Aorta (tissue), 5 donors: Measurements from ENCODE around the gene ERCC6L2. TPM values are rescaled to one million over a fixed set of nuclear protein-coding genes. Genes with fewer than 3 reads are reported as not detected.

ENCODE experiments used
- ATAC-seq: fragments of 200-7000 bp; cut with Tn5 transposase; one replicate; pipeline ENCODE4 v1.9.1; 2022; ENCODE audit warnings: moderate library complexity; ENCODE audit not compliant: low FRiP score
- DNase-seq, 2 donors: peaks; one replicate each; pipeline ENCODE4 v3.0.0-alpha.2; 2020
- H3K27ac ChIP-seq, 2 donors: one replicate each; pipeline ENCODE4 v1.5.1; 2013; ENCODE audit warnings: low read length in 2 of 2, mild to moderate bottlenecking in 2 of 2, moderate library complexity in 2 of 2, control low read depth in 1 of 2, inconsistent platforms in 1 of 2, low read depth in 1 of 2
- H3K27me3 ChIP-seq, 2 donors: one replicate each; pipeline ENCODE4 v1.6.1; 2013; ENCODE audit warnings: control low read depth in 1 of 2, low read length in 1 of 2, mild to moderate bottlenecking in 1 of 2, moderate library complexity in 1 of 2; ENCODE audit not compliant: insufficient read depth in 2 of 2, control insufficient read depth in 1 of 2
- H3K36me3 ChIP-seq, 2 donors: one replicate each; pipeline ENCODE4 v1.6.1; 2013; ENCODE audit warnings: control low read depth in 1 of 2, low read length in 1 of 2, mild to moderate bottlenecking in 1 of 2; ENCODE audit not compliant: insufficient read depth in 2 of 2, control insufficient read depth in 1 of 2
- H3K4me1 ChIP-seq, 2 donors: one replicate each; pipeline ENCODE4 v1.6.1; 2013; ENCODE audit warnings: low read length in 2 of 2, control low read depth in 1 of 2, mild to moderate bottlenecking in 1 of 2, moderate library complexity in 1 of 2; ENCODE audit not compliant: insufficient read depth in 2 of 2, control insufficient read depth in 1 of 2
- H3K4me3 ChIP-seq, 2 donors: one replicate each; pipeline ENCODE4 v1.5.1; 2013; ENCODE audit warnings: low read length in 2 of 2, control low read depth in 1 of 2, mild to moderate bottlenecking in 1 of 2
- H3K9me3 ChIP-seq: one replicate; pipeline ENCODE4 v1.6.1; 2013; ENCODE audit warnings: mild to moderate bottlenecking, low read length; ENCODE audit not compliant: control insufficient read depth
- whole genome bisulfite sequencing, 2 donors: extraction: QIAGEN DNeasy Blood & Tissue Kit; methylation state at CpG; one replicate each; pipeline ENCODE4 v1.1.7; 2013; 5-methylcytosine and 5-hydroxymethylcytosine counted together
- intact Hi-C, 2 donors: fragments of 100-400 bp; cut with DNase I; formaldehyde crosslinking; loops; one replicate each; pipeline versions ENCODE4 v1.14.2 to v1.15.0; 2022
- polyA plus RNA-seq, 2 donors: library from polyadenylated mRNA; stranded (reverse); fragments of 200-250 nt; gene quantifications; one replicate each; pipeline ENCODE4 v1.2.3, GENCODE V29; 2013
- total RNA-seq, 2 donors: library from RNA; stranded (reverse); fragmentation: NEBNext Ultra II Directional; extraction: Animal tissue kit (Norgen Biotek cat#: 25700); gene quantifications; one replicate each; pipeline ENCODE4 v1.2.1, GENCODE V29; 2021
- donor health status: healthy with polysubstance abuse.
- donor health status: Bipolar disorder and iron deficiency.
- donor health status: DM: no; HTN: no; CAD: no.
- donor health status: DM: no; HTN: no; CAD: no.
- donor health status: DM: yes; HTN: yes; CAD: no.

ERCC6L2 gene
- total and polyA plus RNA-seq, 4 donors, result 3.0 to 54.5 (median 28.7) TPM

DNA sequence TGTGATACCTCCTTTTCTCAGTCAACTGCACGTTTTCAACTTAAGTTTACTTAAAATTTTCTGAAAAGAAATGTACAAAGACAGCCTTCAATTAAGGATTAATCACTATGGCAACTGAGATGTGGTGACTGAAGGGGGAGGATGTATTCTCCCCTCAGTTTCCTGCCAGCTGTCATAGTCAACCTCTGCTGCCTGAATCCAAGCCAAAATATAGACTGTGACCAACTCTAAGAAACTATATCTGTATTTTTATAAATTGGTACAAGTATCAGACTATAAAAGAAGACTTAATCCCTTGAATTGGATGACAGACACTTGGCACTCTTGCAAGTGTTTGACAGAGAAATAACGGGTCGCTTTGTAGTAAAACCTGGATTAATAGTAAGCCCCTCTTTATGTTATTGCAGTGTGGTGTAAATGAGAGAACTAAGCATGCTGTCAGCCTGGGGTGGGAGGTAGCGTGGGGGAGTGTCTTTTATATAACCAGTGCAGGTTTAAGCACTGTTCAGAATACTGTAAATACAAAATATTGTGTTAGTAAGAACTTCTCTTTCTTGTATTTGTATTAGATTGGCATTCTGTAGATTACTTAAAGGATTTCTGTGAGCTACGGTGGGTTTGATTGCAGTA is 106.4 kb downstream of the ERCC6L2 start:
- ATAC-seq, result no peak
- DNase-seq, result no peak
- Histone ChIP-seq H3K27me3 (no peaks in the 10 kb centered on the region), H3K36me3 (no peaks in the 10 kb centered on the region), H3K9me3 (no peaks in the 10 kb centered on the region), H3K27ac (no peak overlapping the region), H3K4me1 (no peaks in the 10 kb centered on the region), H3K4me3 (no peak overlapping the region)
- intact Hi-C loops, result no loop called here
- WGBS, 2 donors, result 68 to 71% methylated on average over 5 of the region's 5 CpGs

DNA sequence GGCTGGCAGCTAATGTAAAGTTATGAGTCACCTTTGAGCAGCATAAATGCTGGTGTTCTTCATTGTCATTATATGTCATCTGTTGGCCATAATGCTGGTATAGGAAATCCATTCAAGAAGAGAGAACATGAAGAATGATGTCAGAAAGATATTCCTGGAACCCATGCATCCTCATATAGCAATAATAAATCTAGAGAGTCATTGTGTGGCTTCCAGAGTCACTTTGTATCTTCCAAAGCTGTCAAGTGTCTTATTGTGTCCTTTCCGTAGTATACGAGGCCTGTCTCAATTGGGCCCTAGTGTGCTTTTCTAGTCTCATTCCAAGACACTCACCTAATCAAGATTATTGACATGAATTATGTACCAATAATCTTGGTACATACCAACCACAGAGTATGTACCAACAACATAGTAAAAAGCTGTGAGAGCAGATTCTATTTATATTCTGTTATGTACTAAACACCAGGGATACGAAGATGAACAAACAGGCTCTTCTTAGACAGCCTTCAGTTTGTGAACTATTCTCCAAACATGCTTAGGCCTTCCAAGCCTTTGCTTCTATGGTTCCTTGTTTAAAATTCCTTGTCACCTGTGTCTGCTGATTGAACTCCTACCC is 110.1 kb downstream of the ERCC6L2 start:
- ATAC-seq, result no peak
- H3K4me3 ChIP-seq, result no peak overlapping the region
- H3K9me3 ChIP-seq, result no peaks in the 10 kb centered on the region
- H3K36me3 ChIP-seq, result no peaks in the 10 kb centered on the region
- H3K27me3 ChIP-seq, result no peaks in the 10 kb centered on the region
- intact Hi-C loops, result no loop called here
- WGBS, 2 donors, result 96 to 99% methylated on average over 3 of the region's 3 CpGs
- no peaks in the 10 kb centered on the region for H3K4me1 ChIP-seq
- no peak overlapping the region for H3K27ac ChIP-seq
- DNase-seq, result no peak

GRCh38 chr9:95989297-95989696 is 113.8 kb downstream of the ERCC6L2 start:
- ATAC-seq (no peak), DNase-seq (no peak)
- Histone ChIP-seq H3K4me3 (no peak overlapping the region), H3K27me3 (no peaks in the 10 kb centered on the region), H3K36me3 (no peaks in the 10 kb centered on the region), H3K4me1 (no peaks in the 10 kb centered on the region), H3K9me3 (no peaks in the 10 kb centered on the region), H3K27ac (no peak overlapping the region)
- 98 to 100% methylated on average over 1 of the region's 1 CpG for WGBS, 2 donors
- intact Hi-C loops, result no loop called here

GRCh38 chr9:95991326-95991725 is 115.8 kb downstream of the ERCC6L2 start:
- DNase-seq, result no peak
- intact Hi-C loops, result no loop called here
- no peaks in the 10 kb centered on the region for H3K4me1 ChIP-seq
- 95 to 98% methylated on average over 1 of the region's 1 CpG for WGBS, 2 donors
- H3K36me3 ChIP-seq, result no peaks in the 10 kb centered on the region
- ATAC-seq, result no peak
- H3K27ac ChIP-seq, result no peak overlapping the region
- no peaks in the 10 kb centered on the region for H3K9me3 ChIP-seq
- no peaks in the 10 kb centered on the region for H3K27me3 ChIP-seq
- H3K4me3 ChIP-seq, result no peak overlapping the region

GRCh38 chr9:95992536-95992935 is 117.0 kb downstream of the ERCC6L2 start:
- Histone ChIP-seq H3K36me3 (no peaks in the 10 kb centered on the region), H3K4me3 (no peak overlapping the region), H3K27ac (no peak overlapping the region), H3K9me3 (no peaks in the 10 kb centered on the region), H3K27me3 (no peaks in the 10 kb centered on the region), H3K4me1 (no peaks in the 10 kb centered on the region)
- 97 to 98% methylated on average over 2 of the region's 2 CpGs for WGBS, 2 donors
- ATAC-seq, result no peak
- DNase-seq, result no peak
- intact Hi-C loops, result no loop called here

GRCh38 chr9:95993337-95993736 is 117.8 kb downstream of the ERCC6L2 start:
- intact Hi-C loops, result no loop called here
- DNase-seq (no peak), ATAC-seq (no peak)
- no peak overlapping the region for H3K4me3 ChIP-seq
- no peaks in the 10 kb centered on the region for H3K36me3 ChIP-seq
- 97 to 98% methylated on average over 3 of the region's 3 CpGs for WGBS, 2 donors
- no peaks in the 10 kb centered on the region for H3K4me1 ChIP-seq
- no peak overlapping the region for H3K27ac ChIP-seq
- no peaks in the 10 kb centered on the region for H3K9me3 ChIP-seq
- no peaks in the 10 kb centered on the region for H3K27me3 ChIP-seq

DNA sequence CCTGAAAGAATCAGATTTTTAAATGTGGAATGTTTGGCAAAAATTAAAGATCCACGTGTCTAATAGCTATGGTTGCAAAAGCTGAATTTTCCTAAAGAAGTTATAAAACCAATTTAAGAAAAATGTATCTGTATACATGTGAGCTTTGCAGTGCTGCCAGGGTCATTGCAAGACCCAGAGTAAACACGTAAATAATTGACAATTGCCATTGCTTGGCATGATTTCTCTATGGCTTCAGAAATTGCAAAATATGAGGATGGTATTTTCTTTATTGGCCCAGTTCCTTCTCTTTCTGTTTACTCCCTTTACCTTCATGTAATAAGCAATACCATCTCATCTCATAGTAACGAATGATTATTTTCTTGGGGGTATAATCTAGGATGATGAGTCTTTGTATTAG is 123.9 kb downstream of the ERCC6L2 start:
- Histone ChIP-seq H3K4me3 (no peak overlapping the region), H3K36me3 (no peaks in the 10 kb centered on the region)
- intact Hi-C loops, result no loop called here

DNA sequence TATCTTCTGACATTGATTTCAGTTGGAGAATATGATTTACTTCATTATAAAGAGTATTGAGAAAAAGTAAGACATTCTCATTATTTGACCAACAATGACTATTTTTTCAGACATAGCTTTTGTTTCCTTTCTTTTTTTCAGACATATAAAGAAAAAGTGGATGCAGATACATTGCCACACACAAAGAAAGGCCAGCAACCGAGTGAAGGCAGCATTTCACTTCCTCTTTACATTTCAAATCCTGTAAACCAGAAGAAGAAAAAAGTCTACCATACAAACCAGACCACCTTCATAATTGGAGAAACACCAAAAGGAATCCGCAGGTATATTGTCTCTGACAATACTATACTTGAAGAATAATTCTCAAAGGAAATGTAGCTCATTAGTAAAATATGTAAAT is 128.9 kb downstream of the ERCC6L2 start:
- no peaks in the 10 kb centered on the region for H3K9me3 ChIP-seq
- peaks cover 0 to 13% of the 10 kb centered on the region in 2 donors for H3K36me3 ChIP-seq
- no peaks in the 10 kb centered on the region for H3K27me3 ChIP-seq
- H3K4me3 ChIP-seq, result no peak overlapping the region
- intact Hi-C loops, result no loop called here
- no peaks in the 10 kb centered on the region for H3K4me1 ChIP-seq
- no peak overlapping the region for H3K27ac ChIP-seq
- ATAC-seq, result no peak
- no peak for DNase-seq
- WGBS, 2 donors, result 50 to 98% methylated on average over 2 of the region's 2 CpGs

More for the DNA sequence above, 123.9 kb downstream of the ERCC6L2 start:
- WGBS, 2 donors, result 95 to 96% methylated on average over 3 of the region's 3 CpGs
- DNase-seq (no peak), ATAC-seq (no peak)
- H3K4me1 ChIP-seq, result no peaks in the 10 kb centered on the region
- H3K27ac ChIP-seq, result no peak overlapping the region
- H3K9me3 ChIP-seq, result no peaks in the 10 kb centered on the region
- H3K27me3 ChIP-seq, result no peaks in the 10 kb centered on the region

DNA sequence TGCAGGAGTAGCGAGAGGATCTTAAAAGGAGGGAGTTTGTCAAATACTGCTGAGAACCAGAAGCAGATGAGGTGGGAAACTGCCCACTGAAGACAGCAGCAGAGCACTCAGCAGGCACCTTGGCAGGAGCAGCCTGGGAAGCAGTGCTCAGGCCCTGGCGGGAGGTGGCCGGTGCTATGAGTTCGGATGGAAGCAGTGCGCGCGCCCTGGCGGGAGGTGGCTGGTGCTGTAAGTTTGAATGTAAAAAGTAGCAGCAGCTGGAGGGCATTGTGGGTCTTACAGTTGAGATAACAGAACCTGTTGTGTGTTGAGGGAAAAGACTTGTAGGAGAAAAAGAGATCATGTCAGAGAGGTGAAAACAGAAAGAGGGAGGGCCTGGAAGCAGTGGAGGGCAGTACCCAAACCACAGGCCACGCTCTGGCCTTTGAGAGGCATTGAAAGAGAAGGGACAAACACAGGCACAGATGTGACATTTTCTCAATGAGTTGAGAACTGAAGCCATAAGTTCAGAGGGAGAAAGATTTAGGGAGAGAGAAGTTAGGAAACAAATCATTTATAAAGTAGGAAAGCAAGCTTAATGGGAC is 130.9 kb downstream of the ERCC6L2 start:
- ATAC-seq, result no peak
- intact Hi-C loops, result no loop called here
- no peaks in the 10 kb centered on the region for H3K27me3 ChIP-seq
- H3K36me3 ChIP-seq, result peaks cover 0 to 17% of the 10 kb centered on the region in 2 donors
- H3K4me3 ChIP-seq, result no peak overlapping the region
- DNase-seq, result no peak
- no peaks in the 10 kb centered on the region for H3K4me1 ChIP-seq
- H3K27ac ChIP-seq, result no peak overlapping the region
- no peaks in the 10 kb centered on the region for H3K9me3 ChIP-seq
- WGBS, 2 donors, result 95 to 98% methylated on average over 9 of the region's 9 CpGs
